HG03025 (cell line): ENCODE measurements around the gene FAM217B.
"Not testable (repeated sequence)": the region's sequence is repeated elsewhere in the genome, so short reads cannot be mapped to it uniquely, and the experiment has no call there.

Experiments used
- ATAC-seq: cut with Tn5 transposase; IDR thresholded peaks from one replicate; pipeline ENCODE4 v1.9.1; 2021; ENCODE audit warnings: mild to moderate bottlenecking, moderate library complexity; ENCODE audit not compliant: unreplicated experiment, low FRiP score

The FAM217B gene

GRCh38 chr20:59937150-59937549 lies 3.0 kb upstream of the FAM217B start:
- ATAC-seq = no peak

- no peak for ATAC-seq
These were observed 2.0 kb upstream of the FAM217B start for GRCh38 chr20:59938221-59938620.

- no peak for ATAC-seq
These were observed 1.5 kb upstream of the FAM217B start for GRCh38 chr20:59938696-59939051.

- ATAC-seq = no peak
These were observed 924 bp upstream of the FAM217B start for GRCh38 chr20:59939052-59939878.

- peak; percentile 38 for ATAC-seq
These were observed 385 bp upstream of the FAM217B start for GRCh38 chr20:59939879-59940128.

GRCh38 chr20:59940956-59941294 lies 736 bp downstream of the FAM217B start:
- ATAC-seq = no peak

GRCh38 chr20:59942245-59942644 lies 2.1 kb downstream of the FAM217B start:
- no peak for ATAC-seq

- no peak for ATAC-seq
These were observed 4.5 kb downstream of the FAM217B start for GRCh38 chr20:59944726-59945125.

- ATAC-seq = no peak
These were observed 5.0 kb downstream of the FAM217B start for GRCh38 chr20:59945175-59945574.

GRCh38 chr20:59945731-59946130 lies 5.5 kb downstream of the FAM217B start:
- ATAC-seq = no peak

GRCh38 chr20:59947376-59947775 lies 7.2 kb downstream of the FAM217B start:
- no peak for ATAC-seq

- ATAC-seq = no peak
These were observed 8.0 kb downstream of the FAM217B start for GRCh38 chr20:59948212-59948611.

GRCh38 chr20:59948828-59949720 lies 8.9 kb downstream of the FAM217B start:
- ATAC-seq = no peak

GRCh38 chr20:59949911-59950310 lies 9.7 kb downstream of the FAM217B start:
- ATAC-seq = no peak

- ATAC-seq = no peak
These were observed 14.5 kb downstream of the FAM217B start for GRCh38 chr20:59954718-59955117.

GRCh38 chr20:59955131-59955796 lies 15.1 kb downstream of the FAM217B start:
- ATAC-seq = no peak

GRCh38 chr20:59957568-59957967 lies 17.4 kb downstream of the FAM217B start:
- not testable (repeated sequence) for ATAC-seq

GRCh38 chr20:59958123-59958522 lies 17.9 kb downstream of the FAM217B start, which contains the start of gene CDH26:
CDH26 (plus strand) TSS chr20:59958423; CDS start chr20:59958727, 304 bp downstream.
- ATAC-seq = no peak

GRCh38 chr20:59958626-59959025 lies 18.4 kb downstream of the FAM217B start:
- no peak for ATAC-seq

- ATAC-seq = no peak
These were observed 21.2 kb downstream of the FAM217B start for GRCh38 chr20:59961423-59961822.

GRCh38 chr20:59962155-59962554 lies 22.0 kb downstream of the FAM217B start:
- no peak for ATAC-seq
